ENCODE results near the gene TMEM190.

DNA sequence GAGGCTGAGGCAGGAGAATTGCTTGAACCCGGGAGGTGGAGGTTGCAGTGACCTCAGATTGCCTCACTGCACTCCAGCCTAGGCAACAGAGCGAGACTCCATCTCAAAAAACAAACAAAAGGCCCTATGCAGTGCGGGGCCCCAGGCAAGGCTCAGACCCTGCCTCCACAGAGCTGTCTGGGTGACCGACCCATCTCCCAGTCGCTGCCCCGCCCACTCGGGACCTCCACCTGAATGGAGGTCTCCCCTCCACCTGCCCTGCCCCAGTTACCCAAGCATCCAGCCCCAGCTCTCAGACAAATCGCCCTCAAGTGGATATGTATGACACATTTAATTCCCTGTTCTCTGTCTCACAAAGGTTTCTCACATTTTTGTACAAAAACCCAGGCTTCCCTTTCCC is 11.4 kb upstream of the TMEM190 start:
- TF ChIP-seq CTCF (conservative IDR thresholded peaks at IDR 0.05 in 1 of 2, IDR thresholded peaks at IDR 0.05 in 1 of 2; ENCODE audit: extremely low read depth in 1 of 2, insufficient read depth in 1 of 2, low read depth in 1 of 2, low read length in 2 of 2) (no peak), EZH2 (IDR thresholded peaks at IDR 0.05; ENCODE audit: borderline replicate concordance, low read length) (no peak)
